Measurements from ENCODE around the gene SPRED1. TPM values are rescaled to one million over a fixed set of nuclear protein-coding genes. Genes with fewer than 3 reads are reported as not detected.

The SPRED1 gene
- total RNA-seq, 1 experiment from 2014 or later, result 29.6 TPM

DNA sequence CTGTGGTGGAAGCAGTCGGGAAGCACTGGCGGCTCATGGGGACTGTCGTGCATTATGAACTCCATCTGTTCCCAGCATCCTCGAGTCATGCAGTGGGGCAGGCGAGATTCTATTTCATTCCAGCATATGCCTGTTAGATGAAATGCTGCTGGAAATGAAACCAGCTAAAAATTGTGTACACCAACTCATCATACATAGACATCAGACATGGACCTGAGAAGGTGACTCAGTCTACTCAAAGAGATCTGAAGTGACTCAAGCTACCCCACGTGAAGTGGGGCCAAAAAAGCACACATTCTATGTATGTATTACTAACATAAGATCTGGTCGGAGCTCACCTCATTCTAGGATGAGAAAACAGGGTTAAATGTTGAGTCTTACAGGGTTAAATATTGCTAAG lies 153.8 kb downstream of the SPRED1 start:
- Histone ChIP-seq H3K4me3 (ENCODE audit: low read depth in 2 of 2, low read length in 2 of 2) (no peak overlapping the region), H3K27ac (ENCODE audit: low read length) (no peak overlapping the region), H3K36me3 (ENCODE audit: control insufficient read depth, insufficient read depth, low read length) (no peaks in the 10 kb centered on the region), H3K27me3 (ENCODE audit: control insufficient read depth, insufficient read depth, low read length) (peaks cover 6% of the 10 kb centered on the region; the same call in 1 of the 2 replicates), H3K9me3 (ENCODE audit: control insufficient read depth, insufficient read depth, low read depth, low read length) (no peaks in the 10 kb centered on the region), H3K4me1 (ENCODE audit: control insufficient read depth, insufficient read depth, low read length) (no peaks in the 10 kb centered on the region)
- intact Hi-C loops (cut with micrococcal nuclease; ENCODE audit: unreplicated experiment), result no loop called here
- no peak for DNase-seq (ENCODE audit: low read depth, low spot score)
- in situ Hi-C loops (cut with HindIII; ENCODE audit: low pct_unique_long_range_greater_than_20kb, low sequenced_read_pairs), result no loop called here
- ChIA-PET POLR2A (no interaction called here), CTCF (no interaction called here)
- no peak for ATAC-seq
- BruUV-seq (replicated peaks), result no TSS peak
- TF ChIP-seq, protein P1, sequence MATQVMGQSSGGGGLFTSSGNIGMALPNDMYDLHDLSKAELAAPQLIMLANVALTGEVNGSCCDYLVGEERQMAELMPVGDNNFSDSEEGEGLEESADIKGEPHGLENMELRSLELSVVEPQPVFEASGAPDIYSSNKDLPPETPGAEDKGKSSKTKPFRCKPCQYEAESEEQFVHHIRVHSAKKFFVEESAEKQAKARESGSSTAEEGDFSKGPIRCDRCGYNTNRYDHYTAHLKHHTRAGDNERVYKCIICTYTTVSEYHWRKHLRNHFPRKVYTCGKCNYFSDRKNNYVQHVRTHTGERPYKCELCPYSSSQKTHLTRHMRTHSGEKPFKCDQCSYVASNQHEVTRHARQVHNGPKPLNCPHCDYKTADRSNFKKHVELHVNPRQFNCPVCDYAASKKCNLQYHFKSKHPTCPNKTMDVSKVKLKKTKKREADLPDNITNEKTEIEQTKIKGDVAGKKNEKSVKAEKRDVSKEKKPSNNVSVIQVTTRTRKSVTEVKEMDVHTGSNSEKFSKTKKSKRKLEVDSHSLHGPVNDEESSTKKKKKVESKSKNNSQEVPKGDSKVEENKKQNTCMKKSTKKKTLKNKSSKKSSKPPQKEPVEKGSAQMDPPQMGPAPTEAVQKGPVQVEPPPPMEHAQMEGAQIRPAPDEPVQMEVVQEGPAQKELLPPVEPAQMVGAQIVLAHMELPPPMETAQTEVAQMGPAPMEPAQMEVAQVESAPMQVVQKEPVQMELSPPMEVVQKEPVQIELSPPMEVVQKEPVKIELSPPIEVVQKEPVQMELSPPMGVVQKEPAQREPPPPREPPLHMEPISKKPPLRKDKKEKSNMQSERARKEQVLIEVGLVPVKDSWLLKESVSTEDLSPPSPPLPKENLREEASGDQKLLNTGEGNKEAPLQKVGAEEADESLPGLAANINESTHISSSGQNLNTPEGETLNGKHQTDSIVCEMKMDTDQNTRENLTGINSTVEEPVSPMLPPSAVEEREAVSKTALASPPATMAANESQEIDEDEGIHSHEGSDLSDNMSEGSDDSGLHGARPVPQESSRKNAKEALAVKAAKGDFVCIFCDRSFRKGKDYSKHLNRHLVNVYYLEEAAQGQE (IDR thresholded peaks at IDR 0.05; ENCODE audit: insufficient read depth in 1 of 2, low read depth in 2 of 2, low read length in 1 of 2), result no peak
- TF ChIP-seq POLR2AphosphoS5 (IDR thresholded peaks at IDR 0.05; ENCODE audit: low read depth, low read length) (no peak), SIN3A (IDR thresholded peaks at IDR 0.05; ENCODE audit: borderline replicate concordance, insufficient read depth, low read depth, low read length) (no peak), TCF7L2 (IDR thresholded peaks at IDR 0.05; ENCODE audit: low read depth, low read length) (no peak)
- TF ChIP-seq, protein P2, sequence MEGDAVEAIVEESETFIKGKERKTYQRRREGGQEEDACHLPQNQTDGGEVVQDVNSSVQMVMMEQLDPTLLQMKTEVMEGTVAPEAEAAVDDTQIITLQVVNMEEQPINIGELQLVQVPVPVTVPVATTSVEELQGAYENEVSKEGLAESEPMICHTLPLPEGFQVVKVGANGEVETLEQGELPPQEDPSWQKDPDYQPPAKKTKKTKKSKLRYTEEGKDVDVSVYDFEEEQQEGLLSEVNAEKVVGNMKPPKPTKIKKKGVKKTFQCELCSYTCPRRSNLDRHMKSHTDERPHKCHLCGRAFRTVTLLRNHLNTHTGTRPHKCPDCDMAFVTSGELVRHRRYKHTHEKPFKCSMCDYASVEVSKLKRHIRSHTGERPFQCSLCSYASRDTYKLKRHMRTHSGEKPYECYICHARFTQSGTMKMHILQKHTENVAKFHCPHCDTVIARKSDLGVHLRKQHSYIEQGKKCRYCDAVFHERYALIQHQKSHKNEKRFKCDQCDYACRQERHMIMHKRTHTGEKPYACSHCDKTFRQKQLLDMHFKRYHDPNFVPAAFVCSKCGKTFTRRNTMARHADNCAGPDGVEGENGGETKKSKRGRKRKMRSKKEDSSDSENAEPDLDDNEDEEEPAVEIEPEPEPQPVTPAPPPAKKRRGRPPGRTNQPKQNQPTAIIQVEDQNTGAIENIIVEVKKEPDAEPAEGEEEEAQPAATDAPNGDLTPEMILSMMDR (IDR thresholded peaks at IDR 0.05), result no peak

Other genes starting within 250 kb of the SPRED1 start
- gene FAM98B, start 201.3 kb downstream of the SPRED1 start, total RNA-seq (2021; ENCODE audit: unreplicated experiment), result 32.5 TPM

All from Panc1 (cell line).